ENCODE measurements around the gene CORO7.
A peak's percentile ranks its signal among the peaks of the same experiment; 100 is the strongest.

CORO7 gene

GRCh38 chr16:4358831-4359561 lies 57.4 kb downstream of the CORO7 start:
- TF ChIP-seq EZH2phosphoT487 (IDR thresholded peaks at IDR 0.05; ENCODE audit: borderline replicate concordance, low read length), result no peak
- TF ChIP-seq CTCF (IDR thresholded peaks at IDR 0.05; ENCODE audit: low read depth, low read length, poor library complexity, severe bottlenecking), result peak; percentile 93
- peaks cover 27% of the 10 kb centered on the region for H3K4me1 ChIP-seq (ENCODE audit: control insufficient read depth, low read length)
- H3K9me2 ChIP-seq (replicated peaks; ENCODE audit: control insufficient read depth, low read length), result no peaks in the 10 kb centered on the region
- H3K4me3 ChIP-seq (ENCODE audit: low read length), result no peak overlapping the region
- H3K36me3 ChIP-seq (ENCODE audit: control insufficient read depth, low read length), result peaks cover 31% of the 10 kb centered on the region
- H3K27me3 ChIP-seq (ENCODE audit: control insufficient read depth, low read length), result no peaks in the 10 kb centered on the region
- H3K79me2 ChIP-seq (ENCODE audit: control insufficient read depth, low read length), result no peaks in the 10 kb centered on the region
- no peaks in the 10 kb centered on the region for H4K20me1 ChIP-seq (ENCODE audit: control insufficient read depth, insufficient read depth, low read depth, low read length)
- H3K4me2 ChIP-seq (ENCODE audit: low read length), result no peak overlapping the region
- H3K9me3 ChIP-seq (ENCODE audit: control insufficient read depth, insufficient read depth, low read length), result no peaks in the 10 kb centered on the region
- H3K27ac ChIP-seq (ENCODE audit: low read depth, low read length), result no peak overlapping the region
- H3F3A ChIP-seq (ENCODE audit: control insufficient read depth, insufficient read depth), result no peaks in the 10 kb centered on the region

GRCh38 chr16:4358236-4358635 lies 58.2 kb downstream of the CORO7 start:
- Histone ChIP-seq H3K9me3 (ENCODE audit: control insufficient read depth, insufficient read depth, low read length) (no peaks in the 10 kb centered on the region), H3K4me2 (ENCODE audit: low read length) (no peak overlapping the region), H3K4me1 (ENCODE audit: control insufficient read depth, low read length) (peaks cover 20% of the 10 kb centered on the region), H4K20me1 (ENCODE audit: control insufficient read depth, insufficient read depth, low read depth, low read length) (no peaks in the 10 kb centered on the region), H3F3A (ENCODE audit: control insufficient read depth, insufficient read depth) (no peaks in the 10 kb centered on the region), H3K27me3 (ENCODE audit: control insufficient read depth, low read length) (no peaks in the 10 kb centered on the region), H3K9me2 (replicated peaks; ENCODE audit: control insufficient read depth, low read length) (no peaks in the 10 kb centered on the region), H3K79me2 (ENCODE audit: control insufficient read depth, low read length) (no peaks in the 10 kb centered on the region), H3K4me3 (ENCODE audit: low read length) (no peak overlapping the region), H3K27ac (ENCODE audit: low read depth, low read length) (no peak overlapping the region), H3K36me3 (ENCODE audit: control insufficient read depth, low read length) (peaks cover 29% of the 10 kb centered on the region)
- no peak for TF ChIP-seq CTCF (IDR thresholded peaks at IDR 0.05; ENCODE audit: low read depth, low read length, poor library complexity, severe bottlenecking)
- TF ChIP-seq EZH2phosphoT487 (IDR thresholded peaks at IDR 0.05; ENCODE audit: borderline replicate concordance, low read length), result no peak

- Histone ChIP-seq H3K27ac (ENCODE audit: low read depth, low read length) (no peak overlapping the region), H3K9me2 (replicated peaks; ENCODE audit: control insufficient read depth, low read length) (no peaks in the 10 kb centered on the region), H3K79me2 (ENCODE audit: control insufficient read depth, low read length) (no peaks in the 10 kb centered on the region), H3K27me3 (ENCODE audit: control insufficient read depth, low read length) (no peaks in the 10 kb centered on the region), H3K4me3 (ENCODE audit: low read length) (no peak overlapping the region), H3F3A (ENCODE audit: control insufficient read depth, insufficient read depth) (no peaks in the 10 kb centered on the region), H3K9me3 (ENCODE audit: control insufficient read depth, insufficient read depth, low read length) (no peaks in the 10 kb centered on the region), H4K20me1 (ENCODE audit: control insufficient read depth, insufficient read depth, low read depth, low read length) (no peaks in the 10 kb centered on the region), H3K36me3 (ENCODE audit: control insufficient read depth, low read length) (peaks cover 23% of the 10 kb centered on the region), H3K4me2 (ENCODE audit: low read length) (no peak overlapping the region), H3K4me1 (ENCODE audit: control insufficient read depth, low read length) (peaks cover 11% of the 10 kb centered on the region)
- no peak for TF ChIP-seq CTCF (IDR thresholded peaks at IDR 0.05; ENCODE audit: low read depth, low read length, poor library complexity, severe bottlenecking)
- TF ChIP-seq EZH2phosphoT487 (IDR thresholded peaks at IDR 0.05; ENCODE audit: borderline replicate concordance, low read length), result no peak
These were observed 59.6 kb downstream of the CORO7 start for GRCh38 chr16:4356820-4357219.

Data from DOHH2 (cell line).